Common myeloid progenitor, CD34-positive (primary cell): ENCODE results near the gene BBS9.
A peak's percentile ranks its signal among the peaks of the same experiment; 100 is the strongest.

Source experiments
- CTCF ChIA-PET: fragments of 350-600 bp; sonication (Branson Sonifier 250); formaldehyde crosslinking; loops from one replicate; lab custom pipeline; 2021; ENCODE audit warnings: antibody characterized with exemption; lab: Charles Lee
- POLR2A ChIA-PET: fragments of 350-600 bp; sonication (Branson Sonifier 250); formaldehyde crosslinking; loops from one replicate; lab custom pipeline; 2021; ENCODE audit warnings: antibody characterized with exemption; lab: Charles Lee
- DNase-seq, 3 donors: peaks; one replicate each; pipeline versions ENCODE4 v3.0.0 to v3.0.0-alpha.2; 2013
- H3K27ac ChIP-seq, 2 experiments: 1 replicate in 1 of 2; 2 replicates in 1 of 2; pipeline ENCODE4 v1.7.0; 2013; ENCODE audit warnings: inconsistent platforms in 2 of 2, low read length in 2 of 2, mild to moderate bottlenecking in 2 of 2, low read depth in 1 of 2, moderate library complexity in 1 of 2; ENCODE audit not compliant: severe bottlenecking in 2 of 2, insufficient read depth in 1 of 2, poor library complexity in 1 of 2
- H3K27me3 ChIP-seq, 5 experiments: replicated peaks in 2 of 5; 1 replicate in 3 of 5; 2 replicates in 2 of 5; pipeline versions ENCODE4 v1.6.1 to v1.7.0; 2013; ENCODE audit warnings: low read length in 4 of 5, mild to moderate bottlenecking in 2 of 5, moderate library complexity in 2 of 5, inconsistent platforms in 1 of 5; ENCODE audit not compliant: insufficient read depth in 5 of 5, control insufficient read depth in 4 of 5
- H3K36me3 ChIP-seq, 4 experiments: 1 replicate in 2 of 4; 2 replicates in 2 of 4; pipeline versions ENCODE4 v1.6.1 to v1.7.0; 2013; ENCODE audit warnings: low read length in 3 of 4, control low read depth in 1 of 4, mild to moderate bottlenecking in 1 of 4; ENCODE audit not compliant: control insufficient read depth in 4 of 4, insufficient read depth in 4 of 4
- H3K4me1 ChIP-seq, 4 experiments: 1 replicate in 3 of 4; 2 replicates in 1 of 4; pipeline versions ENCODE4 v1.6.1 to v1.7.1; 2013; ENCODE audit warnings: low read length in 3 of 4, mild to moderate bottlenecking in 3 of 4, control low read depth in 1 of 4, inconsistent platforms in 1 of 4, moderate library complexity in 1 of 4; ENCODE audit not compliant: control insufficient read depth in 4 of 4, insufficient read depth in 4 of 4; ENCODE audit errors: control extremely low read depth in 1 of 4
- H3K4me3 ChIP-seq, 7 experiments: 1 replicate in 4 of 7; 2 replicates in 3 of 7; pipeline versions ENCODE4 v1.5.1 to v1.7.0; 2013; ENCODE audit warnings: mild to moderate bottlenecking in 7 of 7, low read length in 6 of 7, moderate library complexity in 6 of 7, inconsistent platforms in 2 of 7, low read depth in 2 of 7, control low read depth in 1 of 7; ENCODE audit not compliant: insufficient read depth in 4 of 7, control insufficient read depth in 1 of 7; ENCODE audit errors: extremely low read depth in 1 of 7
- H3K9me3 ChIP-seq, 5 experiments: 1 replicate in 4 of 5; 2 replicates in 1 of 5; pipeline versions ENCODE4 v1.6.1 to v1.7.1; 2013; ENCODE audit warnings: low read length in 4 of 5, mild to moderate bottlenecking in 2 of 5, inconsistent platforms in 1 of 5, low read depth in 1 of 5, moderate library complexity in 1 of 5; ENCODE audit not compliant: control insufficient read depth in 4 of 5, insufficient read depth in 2 of 5; ENCODE audit errors: control extremely low read depth in 1 of 5
- WGBS: methylation state at CpG from one replicate; pipeline ENCODE4 v1.1.5; 2013; ENCODE audit not compliant: insufficient coverage; 5-methylcytosine and 5-hydroxymethylcytosine counted together

Gene BBS9

DNA sequence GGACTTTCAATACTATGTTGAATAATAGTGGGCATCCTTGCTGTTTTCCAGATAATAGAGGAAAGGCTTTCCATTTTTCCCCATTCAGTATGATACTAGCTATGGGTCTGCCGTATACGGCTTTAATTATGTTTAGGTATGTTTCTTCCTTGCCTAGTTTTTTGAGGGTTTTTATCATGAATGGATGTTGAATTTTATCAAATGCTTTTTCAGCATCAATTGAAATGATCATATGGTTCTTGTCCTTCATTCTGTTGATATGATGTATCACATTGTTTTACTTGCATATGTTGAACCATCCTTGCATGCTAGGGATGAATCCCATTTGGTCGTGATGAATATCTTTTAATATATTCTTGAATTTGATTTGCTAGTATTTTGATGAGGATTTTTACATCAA is 11.0 kb upstream of the BBS9 start:
- Histone ChIP-seq H3K4me1 (no peaks in the 10 kb centered on the region), H3K27ac (no peak overlapping the region), H3K9me3 (peaks cover 0 to 6% (median 0%) of the 10 kb centered on the region in 5 experiments), H3K27me3 (no peaks in the 10 kb centered on the region), H3K4me3 (no peak overlapping the region), H3K36me3 (no peaks in the 10 kb centered on the region)
- DNase-seq: no peak
- CTCF ChIA-PET: no interaction called here
- no CpG with 5 or more reads among the region's 3 CpGs for WGBS
- POLR2A ChIA-PET: no interaction called here

DNA sequence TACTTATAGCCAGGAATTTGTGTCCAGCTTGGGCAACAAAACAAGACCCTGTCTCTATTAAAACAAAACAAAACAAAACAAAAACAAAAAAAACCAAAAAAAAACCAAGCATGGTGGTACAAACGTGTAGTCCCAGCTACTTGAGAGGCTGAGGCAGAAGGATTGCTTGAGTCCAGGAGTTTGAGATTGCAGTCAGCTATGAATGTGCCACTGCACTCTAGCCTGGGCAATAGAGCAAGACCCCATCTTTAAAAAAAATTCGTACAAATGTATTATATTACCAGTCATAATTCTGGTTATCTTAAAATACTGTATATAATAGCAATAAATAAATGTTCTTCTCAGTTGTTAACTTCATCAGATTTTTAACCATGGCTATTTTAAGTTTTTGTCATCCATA is 2.3 kb upstream of the BBS9 start:
- H3K9me3 ChIP-seq: no peaks in the 10 kb centered on the region
- peaks cover 5 to 17% (median 13%) of the 10 kb centered on the region in 4 experiments for H3K4me1 ChIP-seq
- H3K36me3 ChIP-seq: no peaks in the 10 kb centered on the region
- H3K4me3 ChIP-seq: no peak overlapping the region
- 89% methylated on average over 1 of the region's 2 CpGs for WGBS
- no peaks in the 10 kb centered on the region for H3K27me3 ChIP-seq
- POLR2A ChIA-PET: no interaction called here
- H3K27ac ChIP-seq: no peak overlapping the region
- CTCF ChIA-PET: interaction anchor here (3.9 kb wide), 1 partner anchor 18 kb away, joined by 12 read pairs; the partner anchor contains the start of gene RP9
- no peak for DNase-seq

DNA sequence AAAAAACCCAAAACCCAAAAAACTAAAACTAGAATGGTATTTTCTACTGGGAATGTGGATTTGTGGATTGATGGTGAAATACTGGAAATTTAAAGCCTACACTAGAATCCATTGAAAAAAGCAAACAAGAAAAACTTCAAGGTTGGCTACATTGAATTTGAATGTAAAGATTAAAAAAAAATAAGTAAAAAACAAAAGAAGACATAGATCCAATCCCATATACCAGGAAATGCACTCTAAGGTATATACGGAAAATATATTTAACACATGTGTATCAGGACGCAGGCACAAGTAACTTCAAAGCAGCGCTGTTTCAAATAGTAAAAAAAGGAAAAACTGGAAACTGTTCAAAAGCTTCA is 754 bp upstream of the BBS9 start:
- Histone ChIP-seq H3K4me1 (peaks cover 5 to 17% (median 13%) of the 10 kb centered on the region in 4 experiments), H3K27me3 (no peaks in the 10 kb centered on the region), H3K4me3 (peak overlapping the region; percentile 72 to 100 (median 90)), H3K27ac (peak overlapping the region in 1 of 2 experiments; percentile 75), H3K36me3 (no peaks in the 10 kb centered on the region), H3K9me3 (no peaks in the 10 kb centered on the region)
- CTCF ChIA-PET: interaction anchor here (3.9 kb wide), 1 partner anchor 20 kb away, joined by 12 read pairs; the partner anchor contains the start of gene RP9
- 0% methylated on average over 2 of the region's 3 CpGs for WGBS
- POLR2A ChIA-PET: no interaction called here
- DNase-seq: no peak

DNA sequence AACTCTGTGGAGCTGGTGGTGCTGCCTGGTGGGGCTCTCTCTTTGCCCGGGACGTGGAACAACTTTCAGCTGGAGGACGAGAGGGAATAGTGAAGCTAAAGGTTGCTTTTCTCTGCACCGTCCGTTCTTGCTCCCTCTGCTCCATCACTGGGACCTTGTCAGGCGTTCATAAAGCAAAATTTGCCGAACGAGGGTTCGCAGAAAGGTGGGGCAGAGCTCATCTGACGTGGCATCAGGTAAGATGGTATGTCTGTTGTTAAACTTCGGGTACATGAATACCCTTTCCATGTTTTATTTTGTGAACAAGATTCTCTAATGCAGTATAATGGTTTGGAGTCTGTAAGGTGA is 416 bp downstream of the BBS9 start:
- ChIA-PET POLR2A (no interaction called here), CTCF (interaction anchor here (1.1 to 3.9 kb wide), 2 partner anchors 21 to 329 kb away, joined by 4 to 12 read pairs; partner anchors contain the start of gene RP9)
- DNase-seq: no peak
- Histone ChIP-seq H3K4me3 (peak overlapping the region; percentile 72 to 100 (median 90)), H3K4me1 (peaks cover 5 to 17% (median 13%) of the 10 kb centered on the region in 4 experiments), H3K36me3 (peaks cover 0 to 1% (median 0%) of the 10 kb centered on the region in 4 experiments), H3K27ac (peak overlapping the region; percentile 74 to 75), H3K9me3 (peaks cover 0 to 6% (median 4%) of the 10 kb centered on the region in 5 experiments), H3K27me3 (no peaks in the 10 kb centered on the region)
- 0% methylated on average over 8 of the region's 11 CpGs for WGBS

DNA sequence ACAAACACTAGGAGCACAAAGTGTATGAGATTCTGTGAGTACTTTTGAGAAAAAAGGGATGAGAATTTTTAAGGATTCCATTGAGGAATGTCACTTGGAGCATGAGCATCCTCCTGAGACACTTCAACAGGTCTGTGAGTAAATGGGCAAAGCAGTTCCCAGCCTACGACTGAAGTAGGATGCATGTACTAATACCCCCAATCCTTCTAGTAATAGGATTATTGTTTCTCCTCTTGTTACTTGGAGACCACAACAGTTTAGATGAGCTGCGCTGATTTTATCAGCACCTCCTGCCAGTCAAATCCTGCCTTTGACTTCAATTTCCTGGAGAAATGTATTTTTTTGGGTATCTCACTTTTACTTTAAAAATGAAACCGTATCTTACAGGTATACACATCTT is 820 bp downstream of the BBS9 start:
- no CpG with 5 or more reads among the region's 3 CpGs for WGBS
- H3K4me1 ChIP-seq: peaks cover 5 to 17% (median 13%) of the 10 kb centered on the region in 4 experiments
- CTCF ChIA-PET: interaction anchor here (1.1 kb wide), 1 partner anchor 329 kb away, joined by 4 read pairs; no protein-coding TSS in a partner anchor
- POLR2A ChIA-PET: no interaction called here
- no peaks in the 10 kb centered on the region for H3K27me3 ChIP-seq
- peaks cover 0 to 8% (median 7%) of the 10 kb centered on the region in 5 experiments for H3K9me3 ChIP-seq
- DNase-seq: peak in 2 of 3 donors; percentile 38 to 56
- H3K4me3 ChIP-seq: peak overlapping the region in 6 of 7 experiments; percentile 88 to 100 (median 91)
- H3K27ac ChIP-seq: peak overlapping the region; percentile 74 to 75
- peaks cover 0 to 3% (median 0%) of the 10 kb centered on the region in 4 experiments for H3K36me3 ChIP-seq

DNA sequence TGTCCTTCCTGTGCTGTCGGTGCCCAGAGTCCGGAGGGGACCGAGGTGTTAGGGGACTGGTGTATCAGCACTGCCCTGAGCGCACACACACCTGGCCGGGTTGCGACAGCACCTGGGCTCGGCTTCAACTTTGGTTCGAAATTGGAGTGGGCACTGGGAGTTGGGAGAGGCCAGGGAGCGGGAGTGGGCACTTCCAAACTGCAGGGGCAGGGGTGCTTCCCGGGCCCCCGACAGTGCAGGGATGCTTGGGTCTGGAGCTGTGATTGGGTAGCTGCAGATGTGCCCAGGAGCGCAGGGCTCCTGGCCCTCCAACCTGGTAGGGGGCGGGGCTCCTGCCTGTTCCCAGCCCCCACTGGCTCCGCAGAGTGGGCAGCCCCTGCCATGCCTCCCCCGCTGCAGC is 7.7 kb downstream of the BBS9 start:
- Histone ChIP-seq H3K36me3 (peaks cover 0 to 3% (median 0%) of the 10 kb centered on the region in 4 experiments), H3K27ac (no peak overlapping the region), H3K27me3 (no peaks in the 10 kb centered on the region), H3K9me3 (peaks cover 0 to 17% (median 7%) of the 10 kb centered on the region in 5 experiments), H3K4me1 (no peaks in the 10 kb centered on the region), H3K4me3 (no peak overlapping the region)
- WGBS: over 99% methylated on average over 11 of the region's 15 CpGs
- no peak for DNase-seq
- ChIA-PET CTCF (no interaction called here), POLR2A (no interaction called here)

DNA sequence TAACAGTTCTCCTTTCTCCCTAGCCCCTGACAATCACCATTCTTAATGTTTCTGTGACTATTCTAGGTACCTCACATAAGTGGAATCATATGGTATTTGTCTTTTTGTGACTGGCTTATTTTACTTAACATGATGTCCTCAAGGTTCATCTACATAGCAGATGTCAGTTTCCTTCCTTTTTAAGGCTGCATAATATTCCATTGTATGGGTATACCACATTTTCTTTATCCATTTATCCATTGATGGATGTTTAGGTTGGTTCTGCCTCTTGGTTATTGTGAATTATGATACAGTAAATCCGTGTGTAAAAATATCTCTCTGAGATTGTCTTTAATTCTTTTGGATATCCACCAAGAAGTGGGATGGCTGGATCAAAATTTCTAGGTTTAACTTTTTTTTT is 13.2 kb downstream of the BBS9 start:
- WGBS: no CpG with 5 or more reads among the region's 1 CpG
- Histone ChIP-seq H3K4me1 (no peaks in the 10 kb centered on the region), H3K36me3 (no peaks in the 10 kb centered on the region), H3K4me3 (no peak overlapping the region), H3K9me3 (peaks cover 0 to 3% (median 0%) of the 10 kb centered on the region in 5 experiments), H3K27ac (no peak overlapping the region), H3K27me3 (no peaks in the 10 kb centered on the region)
- DNase-seq: no peak
- ChIA-PET CTCF (no interaction called here), POLR2A (no interaction called here)
